ENCODE results near the gene DNAH17. TPM values are rescaled to one million over a fixed set of nuclear protein-coding genes. Genes with fewer than 3 reads are reported as not detected.

DNAH17 gene
- total and polyA plus RNA-seq, 2 of the 13 experiments (the other 11 are each of a cell fraction or from before 2014, with no cell fraction given), result 0.86 to 1.6 TPM

- H3K9me3 ChIP-seq (ENCODE audit: low read length), result no peaks in the 10 kb centered on the region
- FAIRE-seq, result no peak
- no peak for TF ChIP-seq RNF2 (conservative IDR thresholded peaks at IDR 0.05; ENCODE audit: low read depth)
- TF ChIP-seq, protein P1, sequence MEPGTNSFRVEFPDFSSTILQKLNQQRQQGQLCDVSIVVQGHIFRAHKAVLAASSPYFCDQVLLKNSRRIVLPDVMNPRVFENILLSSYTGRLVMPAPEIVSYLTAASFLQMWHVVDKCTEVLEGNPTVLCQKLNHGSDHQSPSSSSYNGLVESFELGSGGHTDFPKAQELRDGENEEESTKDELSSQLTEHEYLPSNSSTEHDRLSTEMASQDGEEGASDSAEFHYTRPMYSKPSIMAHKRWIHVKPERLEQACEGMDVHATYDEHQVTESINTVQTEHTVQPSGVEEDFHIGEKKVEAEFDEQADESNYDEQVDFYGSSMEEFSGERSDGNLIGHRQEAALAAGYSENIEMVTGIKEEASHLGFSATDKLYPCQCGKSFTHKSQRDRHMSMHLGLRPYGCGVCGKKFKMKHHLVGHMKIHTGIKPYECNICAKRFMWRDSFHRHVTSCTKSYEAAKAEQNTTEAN (CRISPR knock-in tag; conservative IDR thresholded peaks at IDR 0.05), result no peak
- no peak for TF ChIP-seq HNRNPLL (IDR thresholded peaks at IDR 0.05; ENCODE audit: low read depth, low read length, poor library complexity, severe bottlenecking)
- no peak for TF ChIP-seq BCL6 (CRISPR knock-in tag; IDR thresholded peaks at IDR 0.05)
- no peak for TF ChIP-seq TBX2 (CRISPR knock-in tag; IDR thresholded peaks at IDR 0.05; ENCODE audit: borderline replicate concordance)
- H3K27ac ChIP-seq (ENCODE audit: extremely low read length, insufficient read depth, low read length), result no peak overlapping the region
- peaks cover 9% of the 10 kb centered on the region; the same call in 1 of the 2 replicates for H3K4me1 ChIP-seq (ENCODE audit: insufficient read depth, low read length)
- no TSS peak for BruUV-seq (replicated peaks)
- intact Hi-C loops (cut with micrococcal nuclease; ENCODE audit: unreplicated experiment) (no loop called here), in situ Hi-C loops (cut with HindIII; ENCODE audit: extremely low pct_ligation_motif_present, low pct_unique_long_range_greater_than_20kb) (no loop called here)
- no peaks in the 10 kb centered on the region for H3K79me2 ChIP-seq (ENCODE audit: insufficient read depth, low read length)
- no peak overlapping the region for H3K9ac ChIP-seq (ENCODE audit: insufficient read depth, low read depth, low read length)
- H3K4me2 ChIP-seq (ENCODE audit: low read depth, low read length), result no peak overlapping the region
- H2AFZ ChIP-seq (ENCODE audit: low read length), result no peak overlapping the region
- H3K27me3 ChIP-seq (ENCODE audit: control insufficient read depth in 1 of 2, insufficient read depth in 2 of 2, low read length in 2 of 2), result peaks cover 0 to 29% of the 10 kb centered on the region in 2 experiments; a peak in 4 of 5 replicates
- H3K4me3 ChIP-seq (replicated peaks in 1 of 3; ENCODE audit: insufficient read depth in 1 of 3, low read depth in 2 of 3, low read length in 3 of 3), result no peak overlapping the region
- 0 out of 5 replicates have a peak, but pooled peaks cover 0 to 1% of the 10 kb centered on the region in 2 experiments for H3K36me3 ChIP-seq (replicated peaks in 1 of 2; ENCODE audit: control insufficient read depth in 1 of 2, insufficient read depth in 2 of 2, low read length in 2 of 2)
- DNase-seq (ENCODE audit: low spot score), result no peak
- POLR2A ChIA-PET, result no interaction called here
- no peak for ATAC-seq
- H4K20me1 ChIP-seq (ENCODE audit: insufficient read depth, low read length), result no peaks in the 10 kb centered on the region
- CTCF ChIA-PET (ENCODE audit: low intra/inter-chr PET ratio, low total read pairs), result no interaction called here
- WGBS (ENCODE audit: low lambda C conversion rate), result 64% methylated on average over 15 of the region's 16 CpGs
These were observed 102.0 kb downstream of the DNAH17 start for GRCh38 chr17:78475211-78475610.

GRCh38 chr17:78474614-78475146 lies 102.5 kb downstream of the DNAH17 start:
- Histone ChIP-seq H4K20me1 (ENCODE audit: insufficient read depth, low read length) (no peaks in the 10 kb centered on the region), H3K27me3 (ENCODE audit: control insufficient read depth in 1 of 2, insufficient read depth in 2 of 2, low read length in 2 of 2) (peaks cover 0 to 29% of the 10 kb centered on the region in 2 experiments), H3K9me3 (ENCODE audit: low read length) (no peaks in the 10 kb centered on the region), H3K27ac (ENCODE audit: extremely low read length, insufficient read depth, low read length) (no peak overlapping the region), H3K9ac (ENCODE audit: insufficient read depth, low read depth, low read length) (no peak overlapping the region), H3K4me1 (ENCODE audit: insufficient read depth, low read length) (peaks cover 9% of the 10 kb centered on the region; the same call in 1 of the 2 replicates), H3K4me3 (replicated peaks in 1 of 3; ENCODE audit: insufficient read depth in 1 of 3, low read depth in 2 of 3, low read length in 3 of 3) (no peak overlapping the region), H3K36me3 (replicated peaks in 1 of 2; ENCODE audit: control insufficient read depth in 1 of 2, insufficient read depth in 2 of 2, low read length in 2 of 2) (0 out of 5 replicates have a peak, but pooled peaks cover 0 to 1% of the 10 kb centered on the region in 2 experiments), H3K4me2 (ENCODE audit: low read depth, low read length) (no peak overlapping the region), H3K79me2 (ENCODE audit: insufficient read depth, low read length) (no peaks in the 10 kb centered on the region), H2AFZ (ENCODE audit: low read length) (no peak overlapping the region)
- no TSS peak for BruUV-seq (replicated peaks)
- ATAC-seq (no peak), DNase-seq (ENCODE audit: low spot score) (no peak), FAIRE-seq (no peak)
- WGBS (ENCODE audit: low lambda C conversion rate), result 73% methylated on average over 18 of the region's 18 CpGs
- POLR2A ChIA-PET, result no interaction called here
- in situ Hi-C loops (cut with HindIII; ENCODE audit: extremely low pct_ligation_motif_present, low pct_unique_long_range_greater_than_20kb), result no loop called here
- CTCF ChIA-PET (ENCODE audit: low intra/inter-chr PET ratio, low total read pairs), result no interaction called here
- TF ChIP-seq, protein P2, sequence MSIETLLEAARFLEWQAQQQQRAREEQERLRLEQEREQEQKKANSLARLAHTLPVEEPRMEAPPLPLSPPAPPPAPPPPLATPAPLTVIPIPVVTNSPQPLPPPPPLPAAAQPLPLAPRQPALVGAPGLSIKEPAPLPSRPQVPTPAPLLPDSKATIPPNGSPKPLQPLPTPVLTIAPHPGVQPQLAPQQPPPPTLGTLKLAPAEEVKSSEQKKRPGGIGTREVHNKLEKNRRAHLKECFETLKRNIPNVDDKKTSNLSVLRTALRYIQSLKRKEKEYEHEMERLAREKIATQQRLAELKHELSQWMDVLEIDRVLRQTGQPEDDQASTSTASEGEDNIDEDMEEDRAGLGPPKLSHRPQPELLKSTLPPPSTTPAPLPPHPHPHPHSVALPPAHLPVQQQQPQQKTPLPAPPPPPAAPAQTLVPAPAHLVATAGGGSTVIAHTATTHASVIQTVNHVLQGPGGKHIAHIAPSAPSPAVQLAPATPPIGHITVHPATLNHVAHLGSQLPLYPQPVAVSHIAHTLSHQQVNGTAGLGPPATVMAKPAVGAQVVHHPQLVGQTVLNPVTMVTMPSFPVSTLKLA (IDR thresholded peaks at IDR 0.05), result peak; percentile 16; the same call in 1 of the 2 replicates
- TF ChIP-seq, protein P3, sequence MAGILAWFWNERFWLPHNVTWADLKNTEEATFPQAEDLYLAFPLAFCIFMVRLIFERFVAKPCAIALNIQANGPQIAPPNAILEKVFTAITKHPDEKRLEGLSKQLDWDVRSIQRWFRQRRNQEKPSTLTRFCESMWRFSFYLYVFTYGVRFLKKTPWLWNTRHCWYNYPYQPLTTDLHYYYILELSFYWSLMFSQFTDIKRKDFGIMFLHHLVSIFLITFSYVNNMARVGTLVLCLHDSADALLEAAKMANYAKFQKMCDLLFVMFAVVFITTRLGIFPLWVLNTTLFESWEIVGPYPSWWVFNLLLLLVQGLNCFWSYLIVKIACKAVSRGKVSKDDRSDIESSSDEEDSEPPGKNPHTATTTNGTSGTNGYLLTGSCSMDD (CRISPR knock-in tag; IDR thresholded peaks at IDR 0.05), result no peak
- TF ChIP-seq ZNF282 (IDR thresholded peaks at IDR 0.05; ENCODE audit: partially characterized antibody) (no peak), ZNF737 (CRISPR knock-in tag; IDR thresholded peaks at IDR 0.05; ENCODE audit: borderline replicate concordance) (no peak)
- intact Hi-C loops (cut with micrococcal nuclease; ENCODE audit: unreplicated experiment), result no loop called here

Data from HepG2 (cell line).